ENCODE results near the gene WDR36.

- TF ChIP-seq POLR2A (IDR thresholded peaks at IDR 0.05) = no peak
- TF ChIP-seq, protein P1, sequence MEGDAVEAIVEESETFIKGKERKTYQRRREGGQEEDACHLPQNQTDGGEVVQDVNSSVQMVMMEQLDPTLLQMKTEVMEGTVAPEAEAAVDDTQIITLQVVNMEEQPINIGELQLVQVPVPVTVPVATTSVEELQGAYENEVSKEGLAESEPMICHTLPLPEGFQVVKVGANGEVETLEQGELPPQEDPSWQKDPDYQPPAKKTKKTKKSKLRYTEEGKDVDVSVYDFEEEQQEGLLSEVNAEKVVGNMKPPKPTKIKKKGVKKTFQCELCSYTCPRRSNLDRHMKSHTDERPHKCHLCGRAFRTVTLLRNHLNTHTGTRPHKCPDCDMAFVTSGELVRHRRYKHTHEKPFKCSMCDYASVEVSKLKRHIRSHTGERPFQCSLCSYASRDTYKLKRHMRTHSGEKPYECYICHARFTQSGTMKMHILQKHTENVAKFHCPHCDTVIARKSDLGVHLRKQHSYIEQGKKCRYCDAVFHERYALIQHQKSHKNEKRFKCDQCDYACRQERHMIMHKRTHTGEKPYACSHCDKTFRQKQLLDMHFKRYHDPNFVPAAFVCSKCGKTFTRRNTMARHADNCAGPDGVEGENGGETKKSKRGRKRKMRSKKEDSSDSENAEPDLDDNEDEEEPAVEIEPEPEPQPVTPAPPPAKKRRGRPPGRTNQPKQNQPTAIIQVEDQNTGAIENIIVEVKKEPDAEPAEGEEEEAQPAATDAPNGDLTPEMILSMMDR (IDR thresholded peaks at IDR 0.05 in 8 of 11, conservative IDR thresholded peaks at IDR 0.05 in 3 of 11) = no peak
- TF ChIP-seq POLR2AphosphoS5 (IDR thresholded peaks at IDR 0.05) = no peak
These were observed 67.7 kb downstream of the WDR36 start for GRCh38 chr5:111159845-111160244.
